Nephron progenitor cell (in vitro differentiated cells): ENCODE measurements around the gene SPATA33.
"Not testable (repeated sequence)": the region's sequence is repeated elsewhere in the genome, so short reads cannot be mapped to it uniquely, and the experiment has no call there.

Experiments
- DNase-seq: peaks from one replicate; pipeline ENCODE4 v3.0.0; 2021
- H3K27ac Mint-ChIP-seq: 2 replicates; pipeline ENCODE4 v1.8.0; 2021; ENCODE audit warnings: mild to moderate bottlenecking, moderate library complexity, mixed read lengths
- H3K27me3 Mint-ChIP-seq: 2 replicates; pipeline ENCODE4 v1.8.0; 2021; ENCODE audit warnings: mild to moderate bottlenecking, low read depth, mixed read lengths; ENCODE audit not compliant: poor library complexity
- H3K36me3 Mint-ChIP-seq: 2 replicates; pipeline ENCODE4 v1.8.0; 2021; ENCODE audit warnings: low read depth, mixed read lengths
- H3K4me1 Mint-ChIP-seq: 2 replicates; pipeline ENCODE4 v1.8.0; 2021; ENCODE audit warnings: mixed read lengths
- H3K4me3 Mint-ChIP-seq: 2 replicates; pipeline ENCODE4 v1.8.0; 2021; ENCODE audit warnings: mild to moderate bottlenecking, moderate library complexity, mixed read lengths
- H3K9me3 Mint-ChIP-seq: 2 replicates; pipeline ENCODE4 v1.8.0; 2021; ENCODE audit warnings: mild to moderate bottlenecking, moderate library complexity, mixed read lengths
- CTCF ChIP-seq: fragments of 200-600 bp; sonication (generic); IDR thresholded peaks from 2 replicates; pipeline ENCODE4 v1.5.0; 2021; ENCODE audit warnings: antibody characterized with exemption

Gene SPATA33

GRCh38 chr16:89655062-89655643 is 2.5 kb upstream of the SPATA33 start:
- Mint-ChIP-seq H3K4me3 (peak overlapping the region; percentile 93), H3K27ac (peak overlapping the region; percentile 91), H3K4me1 (peaks cover 20% of the 10 kb centered on the region), H3K27me3 (no peaks in the 10 kb centered on the region), H3K9me3 (peaks cover 11% of the 10 kb centered on the region), H3K36me3 (peaks cover 44% of the 10 kb centered on the region)
- no peak for TF ChIP-seq CTCF
- no peak for DNase-seq

GRCh38 chr16:89656435-89657121 is 1.1 kb upstream of the SPATA33 start:
- no peak overlapping the region for H3K27ac Mint-ChIP-seq
- no peak for TF ChIP-seq CTCF
- H3K9me3 Mint-ChIP-seq = peaks cover 25% of the 10 kb centered on the region
- H3K36me3 Mint-ChIP-seq = peaks cover 51% of the 10 kb centered on the region
- no peaks in the 10 kb centered on the region for H3K27me3 Mint-ChIP-seq
- peak; percentile 16 for DNase-seq
- peaks cover 20% of the 10 kb centered on the region for H3K4me1 Mint-ChIP-seq
- peak overlapping the region; percentile 93 for H3K4me3 Mint-ChIP-seq

- Mint-ChIP-seq H3K9me3 (peaks cover 43% of the 10 kb centered on the region), H3K27me3 (no peaks in the 10 kb centered on the region), H3K4me3 (peak overlapping the region; percentile 93), H3K4me1 (peaks cover 20% of the 10 kb centered on the region), H3K27ac (no peak overlapping the region), H3K36me3 (peaks cover 68% of the 10 kb centered on the region)
- peak; percentile 36 for DNase-seq
- no peak for TF ChIP-seq CTCF
Observed at GRCh38 chr16:89658221-89658879, 714 bp downstream of the SPATA33 start.

GRCh38 chr16:89660146-89660545 is 2.5 kb downstream of the SPATA33 start:
- Mint-ChIP-seq H3K9me3 (peaks cover 60% of the 10 kb centered on the region), H3K27me3 (peaks cover 3% of the 10 kb centered on the region), H3K4me1 (peaks cover 21% of the 10 kb centered on the region), H3K36me3 (peaks cover 76% of the 10 kb centered on the region), H3K4me3 (no peak overlapping the region), H3K27ac (peak overlapping the region; percentile 38)
- TF ChIP-seq CTCF = no peak
- no peak for DNase-seq

GRCh38 chr16:89661215-89661614 is 3.6 kb downstream of the SPATA33 start:
- Mint-ChIP-seq H3K9me3 (peaks cover 70% of the 10 kb centered on the region), H3K27me3 (peaks cover 3% of the 10 kb centered on the region), H3K4me1 (peaks cover 21% of the 10 kb centered on the region), H3K36me3 (peaks cover 83% of the 10 kb centered on the region), H3K4me3 (peak overlapping the region; percentile 58), H3K27ac (no peak overlapping the region)
- TF ChIP-seq CTCF = no peak
- no peak for DNase-seq

GRCh38 chr16:89664238-89664637 is 6.6 kb downstream of the SPATA33 start:
- Mint-ChIP-seq H3K36me3 (peaks cover 97% of the 10 kb centered on the region), H3K9me3 (peaks cover 74% of the 10 kb centered on the region), H3K27ac (peak overlapping the region; percentile 53)
- H3K27me3 Mint-ChIP-seq, H3K4me3 Mint-ChIP-seq, H3K4me1 Mint-ChIP-seq, DNase-seq: not testable (repeated sequence)

- H3K27ac Mint-ChIP-seq, H3K4me3 Mint-ChIP-seq, H3K27me3 Mint-ChIP-seq: not testable (repeated sequence)
- Mint-ChIP-seq H3K36me3 (peaks cover 81% of the 10 kb centered on the region), H3K9me3 (peaks cover 52% of the 10 kb centered on the region), H3K4me1 (peaks cover 11% of the 10 kb centered on the region)
- DNase-seq = peak; percentile 25
Observed at GRCh38 chr16:89667000-89667399, 9.4 kb downstream of the SPATA33 start.
